SK-N-MC (cell line): ENCODE data around the gene PARM1.
A peak's percentile ranks its signal among the peaks of the same experiment; 100 is the strongest.
"Not testable (repeated sequence)": the region's sequence is repeated elsewhere in the genome, so short reads cannot be mapped to it uniquely, and the experiment has no call there.

ENCODE experiments used
- DNase-seq: peaks from one replicate; pipeline ENCODE4 v3.0.0-alpha.2; 2011; ENCODE audit warnings: low read depth, low spot score
- H3K27ac ChIP-seq: fragments of 200-600 bp; sonication (generic); 2 replicates; pipeline ENCODE4 v1.5.1; 2016; ENCODE audit warnings: mixed run types
- H3K36me3 ChIP-seq: fragments of 200-600 bp; sonication (generic); 2 replicates; pipeline ENCODE4 v1.6.1; 2017; ENCODE audit warnings: antibody characterized with exemption, low read length, mixed read lengths; ENCODE audit not compliant: insufficient read depth
- H3K4me3 ChIP-seq: fragments of 200-600 bp; sonication (generic); 2 replicates; pipeline ENCODE4 v1.5.1; 2016
- H3K9ac ChIP-seq: fragments of 200-600 bp; sonication (generic); 2 replicates; pipeline ENCODE4 v1.8.0; 2017; ENCODE audit warnings: mixed run types, mixed read lengths; ENCODE audit not compliant: insufficient read length
- H3K9me3 ChIP-seq: fragments of 200-600 bp; sonication (generic); 2 replicates; pipeline ENCODE4 v1.6.1; 2017; ENCODE audit warnings: low read depth, mild to moderate bottlenecking, antibody characterized with exemption, low read length, moderate library complexity, mixed read lengths
- EZH2 ChIP-seq: fragments of 200-600 bp; sonication (generic); IDR thresholded peaks from one replicate; pipeline ENCODE4 v1.6.1; 2017; ENCODE audit warnings: antibody characterized with exemption
- FOXP2 ChIP-seq: optimal IDR thresholded peaks from 2 replicates; pipeline ENCODE3; 2011; ENCODE audit warnings: mild to moderate bottlenecking, moderate library complexity; ENCODE audit not compliant: insufficient read depth; ENCODE audit errors: extremely low read length, control extremely low read depth
- POLR2AphosphoS5 ChIP-seq: IDR thresholded peaks from 2 replicates; pipeline ENCODE4 v1.6.1; 2012; ENCODE audit warnings: mild to moderate bottlenecking, low read depth, low read length, borderline replicate concordance

The PARM1 gene

DNA sequence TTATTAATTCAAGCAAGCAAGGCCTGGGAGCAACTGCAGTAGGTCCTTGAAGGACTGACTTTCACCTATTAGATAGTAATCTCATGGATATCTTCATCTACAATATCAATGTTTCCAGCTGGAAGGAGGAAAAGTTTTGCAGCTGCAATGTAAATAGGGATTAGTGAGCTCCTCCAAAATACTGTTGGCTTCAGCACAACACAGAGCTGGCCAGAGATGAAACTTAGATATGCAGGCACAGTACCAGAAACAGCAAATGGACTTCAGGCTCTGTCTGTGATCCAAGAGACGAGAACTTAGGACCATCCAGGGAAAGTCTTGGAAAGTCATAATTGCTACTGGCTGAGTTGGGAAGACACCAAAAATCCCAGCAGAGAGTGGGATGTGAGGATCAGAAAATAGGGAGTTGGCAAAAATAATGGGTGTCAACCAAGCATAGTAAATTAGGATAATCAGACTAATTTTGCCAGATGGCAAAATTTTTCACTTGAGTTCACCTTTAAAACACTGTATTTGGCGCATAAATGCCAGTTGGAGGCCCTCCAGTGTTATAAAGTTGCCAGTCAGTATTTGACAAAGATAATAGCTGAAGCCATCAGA lies 57.5 kb downstream of the PARM1 start:
- no peaks in the 10 kb centered on the region for H3K36me3 ChIP-seq
- TF ChIP-seq POLR2AphosphoS5 = no peak
- no peak for TF ChIP-seq FOXP2
- TF ChIP-seq EZH2 = no peak

DNA sequence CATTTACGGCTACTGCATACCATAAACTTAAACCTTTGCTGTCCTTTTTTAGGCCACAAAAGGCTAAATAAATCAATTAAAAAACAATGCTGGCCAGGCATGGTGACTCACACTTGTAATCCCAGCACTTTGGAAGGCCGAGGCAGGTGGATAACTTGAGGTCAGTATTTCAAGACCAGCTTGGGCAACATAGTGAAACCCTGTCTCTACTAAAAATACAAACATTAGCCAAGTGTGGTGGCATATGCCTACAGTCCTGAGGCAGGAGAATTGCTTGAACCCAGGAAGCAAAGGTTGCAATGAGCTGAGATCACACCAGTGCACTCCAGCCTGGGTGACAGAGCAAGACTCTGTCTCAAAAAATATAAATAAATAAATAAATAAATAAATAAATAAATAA lies 61.5 kb downstream of the PARM1 start:
- H3K9ac ChIP-seq, H3K9me3 ChIP-seq, DNase-seq, H3K4me3 ChIP-seq, H3K27ac ChIP-seq, H3K36me3 ChIP-seq: not testable (repeated sequence)

More for the DNA sequence above, 57.5 kb downstream of the PARM1 start:
- DNase-seq = no peak
- Histone ChIP-seq H3K4me3 (no peak overlapping the region), H3K27ac (no peak overlapping the region), H3K9me3 (no peaks in the 10 kb centered on the region), H3K9ac (no peak overlapping the region)

DNA sequence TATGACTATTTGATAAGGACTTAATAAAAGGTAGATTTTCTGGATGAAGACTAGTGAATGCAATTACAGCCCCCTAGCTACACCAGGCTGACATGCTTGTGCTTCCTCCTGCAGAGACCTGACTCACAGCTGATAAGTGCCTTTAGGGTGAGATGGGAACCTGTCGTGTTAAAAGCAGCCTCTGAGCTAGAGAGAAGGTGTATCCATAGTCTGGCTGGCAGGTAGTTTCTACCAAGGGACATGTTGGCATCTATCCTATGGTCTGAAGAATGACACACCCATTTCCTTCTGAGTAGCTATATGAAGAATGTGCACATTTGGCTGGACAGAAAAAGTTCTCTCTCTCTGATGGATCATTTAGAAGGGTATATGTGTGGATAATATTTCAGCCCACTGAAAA lies 64.1 kb downstream of the PARM1 start:
- no peak for TF ChIP-seq EZH2
- TF ChIP-seq POLR2AphosphoS5 = no peak
- TF ChIP-seq FOXP2 = no peak
- Histone ChIP-seq H3K27ac (no peak overlapping the region), H3K4me3 (no peak overlapping the region), H3K36me3 (no peaks in the 10 kb centered on the region), H3K9me3 (no peaks in the 10 kb centered on the region), H3K9ac (no peak overlapping the region)
- no peak for DNase-seq

DNA sequence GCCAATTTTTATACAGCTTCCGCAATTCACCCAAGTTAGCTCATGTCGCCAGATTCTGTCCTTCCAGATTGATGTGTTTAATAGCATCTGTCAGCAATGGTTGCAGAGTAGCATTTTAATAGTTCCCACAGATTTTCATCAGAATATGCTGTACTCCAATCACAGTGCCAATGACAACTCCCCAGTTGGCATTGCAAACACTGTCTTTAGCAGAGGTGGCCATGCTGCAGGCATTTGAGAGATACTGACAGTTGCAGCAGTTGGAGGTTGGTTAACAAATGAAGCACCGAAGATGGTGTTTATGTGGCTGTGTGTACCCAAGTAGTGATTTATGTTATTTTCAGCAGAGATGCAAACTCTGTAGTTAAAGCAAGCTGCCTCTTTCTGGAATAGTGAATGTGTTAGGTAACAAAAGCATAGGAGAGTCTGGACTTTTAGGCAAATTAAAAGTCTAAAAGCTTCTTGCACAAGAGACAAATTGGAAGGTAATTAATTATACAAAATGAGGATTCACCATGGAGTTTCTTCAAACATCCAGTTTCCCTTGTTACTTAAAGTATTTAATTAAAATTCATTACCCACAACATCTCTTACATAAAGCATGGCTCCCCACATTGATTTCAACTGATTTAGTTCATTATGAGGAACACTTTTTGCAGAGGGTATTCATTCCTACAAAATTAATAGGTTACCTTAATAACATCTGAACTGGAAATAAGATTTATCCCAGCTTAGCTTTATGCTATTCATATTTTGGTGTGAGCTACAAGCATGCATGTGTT lies 65.2 kb downstream of the PARM1 start:
- TF ChIP-seq EZH2 = no peak
- no peak for TF ChIP-seq POLR2AphosphoS5
- TF ChIP-seq FOXP2 = no peak
- Histone ChIP-seq H3K4me3 (no peak overlapping the region), H3K36me3 (no peaks in the 10 kb centered on the region), H3K27ac (no peak overlapping the region), H3K9ac (no peak overlapping the region), H3K9me3 (no peaks in the 10 kb centered on the region)
- no peak for DNase-seq

- Histone ChIP-seq H3K27ac (no peak overlapping the region), H3K36me3 (no peaks in the 10 kb centered on the region), H3K4me3 (no peak overlapping the region), H3K9me3 (no peaks in the 10 kb centered on the region), H3K9ac (no peak overlapping the region)
- DNase-seq = no peak
- TF ChIP-seq POLR2AphosphoS5 (no peak), FOXP2 (no peak), EZH2 (no peak)
These were observed 66.9 kb downstream of the PARM1 start for GRCh38 chr4:74999714-75000309.

GRCh38 chr4:75001871-75002270 lies 69.0 kb downstream of the PARM1 start:
- Histone ChIP-seq H3K4me3 (no peak overlapping the region), H3K27ac (no peak overlapping the region), H3K36me3 (no peaks in the 10 kb centered on the region), H3K9me3 (no peaks in the 10 kb centered on the region), H3K9ac (no peak overlapping the region)
- TF ChIP-seq EZH2 = no peak
- no peak for TF ChIP-seq POLR2AphosphoS5
- no peak for TF ChIP-seq FOXP2
- no peak for DNase-seq

DNA sequence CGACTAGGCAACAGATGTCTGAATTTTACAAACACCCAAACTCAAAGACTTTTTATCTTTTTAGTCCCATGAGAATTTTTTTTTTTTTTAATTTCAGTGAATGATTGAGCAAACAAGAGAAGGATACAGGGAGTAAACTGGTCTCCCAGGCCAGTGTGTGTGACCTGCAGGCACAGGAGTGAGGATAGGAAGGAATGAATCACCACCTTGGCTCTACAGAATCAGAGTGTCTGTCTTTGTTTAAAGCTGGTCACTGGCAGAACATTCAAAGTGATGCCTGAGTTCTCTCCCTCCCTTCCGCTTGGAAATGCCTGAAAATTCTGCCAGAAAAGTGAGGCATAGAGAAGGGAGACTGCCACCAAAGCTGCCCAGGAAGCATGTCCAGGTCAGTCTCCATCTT lies 69.5 kb downstream of the PARM1 start:
- Histone ChIP-seq H3K9me3 (no peaks in the 10 kb centered on the region), H3K4me3 (no peak overlapping the region), H3K9ac (no peak overlapping the region), H3K27ac (no peak overlapping the region), H3K36me3 (no peaks in the 10 kb centered on the region)
- TF ChIP-seq POLR2AphosphoS5 (no peak), EZH2 (no peak), FOXP2 (no peak)
- DNase-seq = no peak

GRCh38 chr4:75003979-75004378 lies 71.1 kb downstream of the PARM1 start:
- TF ChIP-seq FOXP2 (no peak), EZH2 (no peak), POLR2AphosphoS5 (no peak)
- H3K27ac ChIP-seq = peak overlapping the region; percentile 51; the same call in 1 of the 2 replicates
- no peaks in the 10 kb centered on the region for H3K9me3 ChIP-seq
- H3K9ac ChIP-seq = no peak overlapping the region
- H3K4me3 ChIP-seq = no peak overlapping the region
- DNase-seq = no peak
- no peaks in the 10 kb centered on the region for H3K36me3 ChIP-seq
